Fibroblast of lung (primary cell): ENCODE data around the gene MTFP1. TPM values are rescaled to one million over a fixed set of nuclear protein-coding genes. Genes with fewer than 3 reads are reported as not detected.
"Not testable (repeated sequence)": the region's sequence is repeated elsewhere in the genome, so short reads cannot be mapped to it uniquely, and the experiment has no call there.

ENCODE experiments used
- DNase-seq, 2 donors: peaks; one replicate each; pipeline versions ENCODE4 v3.0.0 to v3.0.0-alpha.2; 2010; ENCODE audit warnings: low read depth in 2 of 2
- H2AFZ ChIP-seq: 2 replicates; pipeline ENCODE4 v1.5.1; 2012; ENCODE audit warnings: low read length, control low read depth, inconsistent platforms
- H3K27ac ChIP-seq: 2 replicates; pipeline ENCODE4 v1.5.1; 2011; ENCODE audit warnings: low read length, control low read depth; ENCODE audit not compliant: insufficient read depth
- H3K27me3 ChIP-seq: 2 replicates; pipeline ENCODE4 v1.5.1; 2011; ENCODE audit warnings: mild to moderate bottlenecking, low read length; ENCODE audit not compliant: control insufficient read depth, insufficient read depth
- H3K36me3 ChIP-seq: 2 replicates; pipeline ENCODE4 v1.5.1; 2011; ENCODE audit warnings: low read length; ENCODE audit not compliant: control insufficient read depth, insufficient read depth
- H3K4me1 ChIP-seq: 2 replicates; pipeline ENCODE4 v1.5.1; 2011; ENCODE audit warnings: low read length; ENCODE audit not compliant: control insufficient read depth, insufficient read depth; ENCODE audit errors: extremely low read depth
- H3K4me2 ChIP-seq: 2 replicates; pipeline ENCODE4 v1.5.1; 2011; ENCODE audit warnings: low read length, control low read depth; ENCODE audit not compliant: insufficient read depth; ENCODE audit errors: extremely low read depth
- H3K4me3 ChIP-seq, 4 experiments: fragments of 200-600 bp in 1 of 4; sonication (generic) in 1 of 4; replicated peaks in 1 of 4; 2 replicates each; pipeline ENCODE4 v1.5.1; 2011 to 2016; ENCODE audit warnings: low read length in 4 of 4, low read depth in 3 of 4, mild to moderate bottlenecking in 3 of 4, control low read depth in 2 of 4, inconsistent platforms in 1 of 4, mixed read lengths in 1 of 4; ENCODE audit not compliant: insufficient read depth in 1 of 4; ENCODE audit errors: control extremely low read depth in 1 of 4
- H3K79me2 ChIP-seq: 2 replicates; pipeline ENCODE4 v1.5.1; 2012; ENCODE audit warnings: mild to moderate bottlenecking, low read length, inconsistent platforms; ENCODE audit not compliant: control insufficient read depth, insufficient read depth
- H3K9ac ChIP-seq: 2 replicates; pipeline ENCODE4 v1.5.1; 2011; ENCODE audit warnings: mild to moderate bottlenecking, low read length, control low read depth; ENCODE audit not compliant: insufficient read depth
- H3K9me3 ChIP-seq: 2 replicates; pipeline ENCODE4 v1.5.1; 2012; ENCODE audit warnings: low read depth, low read length; ENCODE audit not compliant: control insufficient read depth, insufficient read depth
- H4K20me1 ChIP-seq: 2 replicates; pipeline ENCODE4 v1.5.1; 2011; ENCODE audit warnings: low read length; ENCODE audit not compliant: control insufficient read depth, insufficient read depth; ENCODE audit errors: extremely low read depth
- CTCF ChIP-seq, 2 donors: IDR thresholded peaks in 1 of 2; conservative IDR thresholded peaks in 1 of 2; 1 replicate in 1 of 2; 2 replicates in 1 of 2; pipeline ENCODE4 v1.5.1; 2011 to 2012; ENCODE audit warnings: low read length in 2 of 2, control low read depth in 1 of 2, inconsistent platforms in 1 of 2, low read depth in 1 of 2, mild to moderate bottlenecking in 1 of 2
- EZH2 ChIP-seq: IDR thresholded peaks from 2 replicates; pipeline ENCODE4 v1.5.1; 2012; ENCODE audit warnings: low read length, control low read depth, mild to moderate bottlenecking; ENCODE audit errors: missing control alignments
- polyA plus RNA-seq, 2 donors: library from polyadenylated mRNA; depleted of rRNA in 1 of 2; stranded (reverse) in 1 of 2; unstranded in 1 of 2; fragments of >200 nt; gene quantifications; 2 replicates each; pipeline ENCODE4 v1.2.1, GENCODE V29; 2011 to 2012; ENCODE audit warnings: missing spikeins in 1 of 2
- total RNA-seq: library from RNA; depleted of rRNA; stranded (reverse); fragments of >200 nt; gene quantifications from 2 replicates; pipeline ENCODE4 v1.2.1, GENCODE V29; 2014

The MTFP1 gene
- total and polyA plus RNA-seq, 2 donors (not counting 1 experiment from before 2014, with no cell fraction given) = 2.5 to 3.8 TPM

- Histone ChIP-seq H3K9me3 (no peaks in the 10 kb centered on the region), H3K4me2 (peak overlapping the region; percentile 23), H3K4me3 (no peak overlapping the region), H3K9ac (no peak overlapping the region), H2AFZ (no peak overlapping the region), H3K36me3 (no peaks in the 10 kb centered on the region), H3K27me3 (no peaks in the 10 kb centered on the region), H3K4me1 (peaks cover 5% of the 10 kb centered on the region), H3K79me2 (no peaks in the 10 kb centered on the region), H4K20me1 (no peaks in the 10 kb centered on the region), H3K27ac (no peak overlapping the region)
- no peak for TF ChIP-seq EZH2
- no peak for TF ChIP-seq CTCF (conservative IDR thresholded peaks at IDR 0.05 in 1 of 2, IDR thresholded peaks at IDR 0.05 in 1 of 2; ENCODE audit: low read depth in 1 of 2, low read length in 2 of 2)
- DNase-seq = peak; percentile 14 to 28
Observed at GRCh38 chr22:30445438-30446145, 20.0 kb downstream of the MTFP1 start.

DNA sequence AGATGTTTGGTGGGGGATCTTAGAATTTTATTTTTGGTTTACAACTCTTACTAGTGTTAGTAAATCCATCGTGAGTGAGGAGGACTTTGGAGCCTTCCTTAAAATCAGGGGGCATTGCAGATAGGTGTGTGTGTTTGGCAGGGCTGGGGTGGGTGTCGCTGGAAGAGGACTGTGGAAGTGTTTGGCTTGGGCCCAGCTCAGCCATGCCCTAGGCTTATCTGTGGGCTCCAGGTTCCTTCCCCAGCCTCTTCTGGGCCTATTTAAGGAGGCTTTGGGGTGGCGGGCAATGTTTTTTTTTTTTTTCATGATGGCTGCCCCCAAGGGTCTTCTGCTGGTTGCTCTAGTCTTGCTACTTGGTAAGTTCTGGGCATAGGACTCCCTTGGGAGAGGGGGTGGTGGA lies 22.1 kb downstream of the MTFP1 start:
- Histone ChIP-seq H3K79me2 (no peaks in the 10 kb centered on the region), H3K27ac (no peak overlapping the region), H2AFZ (no peak overlapping the region), H3K9ac (no peak overlapping the region), H3K4me3 (no peak overlapping the region), H3K4me1 (peaks cover 5% of the 10 kb centered on the region), H3K27me3 (no peaks in the 10 kb centered on the region), H4K20me1 (no peaks in the 10 kb centered on the region), H3K4me2 (no peak overlapping the region), H3K9me3 (no peaks in the 10 kb centered on the region), H3K36me3 (no peaks in the 10 kb centered on the region)
- TF ChIP-seq CTCF (conservative IDR thresholded peaks at IDR 0.05 in 1 of 2, IDR thresholded peaks at IDR 0.05 in 1 of 2; ENCODE audit: low read depth in 1 of 2, low read length in 2 of 2) (no peak), EZH2 (no peak)
- DNase-seq = no peak

GRCh38 chr22:30451488-30451887 lies 25.9 kb downstream of the MTFP1 start:
- not testable (repeated sequence) for H3K9me3 ChIP-seq, H2AFZ ChIP-seq, DNase-seq, H3K9ac ChIP-seq, H4K20me1 ChIP-seq, H3K27ac ChIP-seq, H3K36me3 ChIP-seq, H3K4me1 ChIP-seq, H3K4me3 ChIP-seq, H3K79me2 ChIP-seq, H3K4me2 ChIP-seq, H3K27me3 ChIP-seq
